Activated CD4-positive, alpha-beta memory T cell treated with anti-CD3 and anti-CD28 coated beads for 36 hours (primary cell): ENCODE results near the gene AFF3. TPM values are rescaled to one million over a fixed set of nuclear protein-coding genes. Genes with fewer than 3 reads are reported as not detected.
"Not testable (repeated sequence)": the region's sequence is repeated elsewhere in the genome, so short reads cannot be mapped to it uniquely, and the experiment has no call there.

ENCODE experiments used
- CTCF ChIA-PET: fragments of 350-600 bp; sonication (Branson Sonifier 250); formaldehyde crosslinking; loops from one replicate; lab custom pipeline; 2021; ENCODE audit warnings: antibody characterized with exemption, inconsistent platforms; lab: Charles Lee
- POLR2A ChIA-PET: fragments of 350-600 bp; sonication (Branson Sonifier 250); formaldehyde crosslinking; loops from one replicate; lab custom pipeline; 2021; ENCODE audit warnings: antibody characterized with exemption; lab: Charles Lee
- DNase-seq: peaks from one replicate; pipeline ENCODE4 v3.0.0-alpha.2; 2020
- H3K27ac Mint-ChIP-seq: one replicate; pipeline ENCODE4 v1.8.0; 2021; ENCODE audit warnings: mixed read lengths
- H3K27me3 Mint-ChIP-seq: one replicate; pipeline ENCODE4 v1.8.0; 2021; ENCODE audit warnings: mixed read lengths
- H3K36me3 Mint-ChIP-seq: one replicate; pipeline ENCODE4 v1.8.0; 2021; ENCODE audit warnings: mixed read lengths
- H3K4me1 Mint-ChIP-seq: one replicate; pipeline ENCODE4 v1.8.0; 2021; ENCODE audit warnings: low read depth, mixed read lengths
- H3K4me3 Mint-ChIP-seq: one replicate; pipeline ENCODE4 v1.8.0; 2021; ENCODE audit warnings: mild to moderate bottlenecking, mixed read lengths
- H3K9me3 Mint-ChIP-seq: one replicate; pipeline ENCODE4 v1.8.0; 2021; ENCODE audit warnings: mixed read lengths
- intact Hi-C: fragments of 100-400 bp; cut with micrococcal nuclease; formaldehyde crosslinking; loops from one replicate; pipeline ENCODE4 v1.15.1; 2023
- total RNA-seq, 2 experiments: library from RNA; stranded (reverse); gene quantifications; one replicate each; pipeline ENCODE4 v1.2.3, GENCODE V29; 2021

Gene AFF3
- total RNA-seq, 2 experiments from 2014 or later, result 0.22 to 0.59 TPM

DNA sequence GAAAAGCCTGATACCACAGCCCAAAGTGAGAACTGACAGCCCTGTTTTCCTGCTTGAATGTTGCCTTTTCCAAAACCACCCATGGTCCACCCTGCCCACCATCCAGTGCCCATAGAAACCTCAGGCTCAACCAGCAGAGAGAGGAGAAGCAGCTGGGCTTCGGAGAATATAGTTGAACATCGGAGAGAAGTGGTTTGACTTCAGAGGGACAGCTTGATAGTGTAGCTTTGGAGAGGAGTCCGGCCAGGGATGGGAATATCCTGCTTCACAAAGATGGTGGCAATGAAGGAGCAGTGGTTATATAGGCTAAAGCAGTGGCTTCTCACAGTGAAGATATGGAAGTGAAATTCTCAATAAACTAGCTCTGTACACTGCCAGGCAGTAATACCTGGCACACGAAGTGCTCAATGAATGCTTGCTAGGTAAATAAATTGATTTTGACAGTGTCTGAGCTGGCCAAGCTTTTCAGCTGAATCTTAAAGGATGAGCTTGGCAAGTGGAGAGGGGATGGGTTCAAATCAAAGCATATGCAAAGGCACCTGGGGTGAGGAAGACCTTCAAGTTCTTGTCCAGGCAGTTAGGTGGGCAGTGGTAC, 21.2 kb downstream of the AFF3 start:
- intact Hi-C loops, result no loop called here
- CTCF ChIA-PET, result no interaction called here

GRCh38 chr2:100119235-100119634, 23.2 kb downstream of the AFF3 start:
- H3K27ac Mint-ChIP-seq, result no peak overlapping the region
- H3K9me3 Mint-ChIP-seq, result peaks cover 16% of the 10 kb centered on the region
- ChIA-PET POLR2A (no interaction called here), CTCF (no interaction called here)
- intact Hi-C loops, result no loop called here
- H3K4me1 Mint-ChIP-seq, result peaks cover 3% of the 10 kb centered on the region
- peaks cover 4% of the 10 kb centered on the region for H3K27me3 Mint-ChIP-seq
- peaks cover 8% of the 10 kb centered on the region for H3K36me3 Mint-ChIP-seq
- no peak for DNase-seq
- no peak overlapping the region for H3K4me3 Mint-ChIP-seq

More for the DNA sequence above, 21.2 kb downstream of the AFF3 start:
- Mint-ChIP-seq H3K4me1 (no peaks in the 10 kb centered on the region), H3K27ac (no peak overlapping the region), H3K9me3 (peaks cover 13% of the 10 kb centered on the region), H3K36me3 (peaks cover 8% of the 10 kb centered on the region), H3K4me3 (no peak overlapping the region), H3K27me3 (peaks cover 2% of the 10 kb centered on the region)
- no peak for DNase-seq
- POLR2A ChIA-PET, result no interaction called here

DNA sequence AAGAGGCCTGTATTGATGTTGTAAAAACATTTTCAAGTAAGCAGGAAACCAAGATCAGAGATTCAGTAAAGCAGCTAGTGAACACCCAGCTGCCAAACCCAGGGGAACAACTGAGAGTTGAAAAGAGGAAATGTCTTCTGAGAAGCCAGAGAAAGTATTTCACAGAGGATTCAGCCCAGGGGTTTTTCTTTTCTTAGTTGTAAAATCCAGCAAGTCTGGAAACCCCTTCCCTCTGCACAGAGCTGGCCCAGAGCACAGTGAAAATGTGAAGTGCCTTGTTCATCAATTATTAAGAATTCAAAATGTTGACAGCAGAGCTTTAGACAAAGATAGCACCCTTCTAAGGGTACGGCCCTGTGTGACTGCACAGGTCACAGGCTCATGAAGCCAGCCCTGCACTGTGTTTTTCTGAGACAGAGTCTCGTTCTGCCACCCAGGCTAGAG, 28.4 kb downstream of the AFF3 start:
- no peak overlapping the region for H3K4me3 Mint-ChIP-seq
- H3K4me1 Mint-ChIP-seq, result peaks cover 9% of the 10 kb centered on the region
- DNase-seq, result no peak
- CTCF ChIA-PET, result no interaction called here
- H3K9me3 Mint-ChIP-seq, result peaks cover 16% of the 10 kb centered on the region
- peaks cover 8% of the 10 kb centered on the region for H3K36me3 Mint-ChIP-seq
- no peak overlapping the region for H3K27ac Mint-ChIP-seq
- POLR2A ChIA-PET, result no interaction called here
- intact Hi-C loops, result no loop called here
- H3K27me3 Mint-ChIP-seq, result peaks cover 3% of the 10 kb centered on the region

DNA sequence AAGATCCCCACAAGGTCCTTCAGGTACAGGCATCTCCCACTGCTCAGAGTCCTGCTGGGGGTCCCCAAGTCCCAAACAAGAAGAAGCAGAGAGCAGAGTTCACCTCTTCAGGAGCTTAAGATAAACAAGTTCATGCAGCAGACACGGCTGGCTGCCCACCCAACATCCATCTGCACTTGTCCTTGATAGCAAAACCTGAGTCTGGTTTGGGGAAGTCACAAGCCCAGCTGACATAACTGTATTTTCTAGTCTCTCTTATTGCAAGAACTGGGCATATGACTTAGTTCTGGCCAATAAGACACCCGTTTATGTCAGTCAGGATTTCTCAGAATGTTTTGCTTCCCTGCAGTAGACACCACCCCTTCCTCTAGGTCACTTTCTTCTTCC, 31.8 kb downstream of the AFF3 start:
- ChIA-PET CTCF (no interaction called here), POLR2A (no interaction called here)
- intact Hi-C loops, result no loop called here
- Mint-ChIP-seq H3K4me1 (peaks cover 10% of the 10 kb centered on the region), H3K27ac (no peak overlapping the region), H3K27me3 (peaks cover 23% of the 10 kb centered on the region), H3K36me3 (no peaks in the 10 kb centered on the region), H3K4me3 (no peak overlapping the region), H3K9me3 (no peaks in the 10 kb centered on the region)
- no peak for DNase-seq

- Mint-ChIP-seq H3K27ac (no peak overlapping the region), H3K36me3 (no peaks in the 10 kb centered on the region), H3K9me3 (no peaks in the 10 kb centered on the region), H3K27me3 (peaks cover 26% of the 10 kb centered on the region), H3K4me3 (no peak overlapping the region), H3K4me1 (peaks cover 14% of the 10 kb centered on the region)
- CTCF ChIA-PET, result no interaction called here
- DNase-seq, result no peak
- POLR2A ChIA-PET, result no interaction called here
- intact Hi-C loops, result no loop called here
Observed at GRCh38 chr2:100109986-100110613, 32.3 kb downstream of the AFF3 start.

- POLR2A ChIA-PET, DNase-seq, H3K9me3 Mint-ChIP-seq, H3K36me3 Mint-ChIP-seq, intact Hi-C loops, H3K27ac Mint-ChIP-seq, CTCF ChIA-PET, H3K4me1 Mint-ChIP-seq, H3K4me3 Mint-ChIP-seq: not testable (repeated sequence)
- H3K27me3 Mint-ChIP-seq, result peaks cover 25% of the 10 kb centered on the region
Observed at GRCh38 chr2:100108648-100109020, 33.8 kb downstream of the AFF3 start.

DNA sequence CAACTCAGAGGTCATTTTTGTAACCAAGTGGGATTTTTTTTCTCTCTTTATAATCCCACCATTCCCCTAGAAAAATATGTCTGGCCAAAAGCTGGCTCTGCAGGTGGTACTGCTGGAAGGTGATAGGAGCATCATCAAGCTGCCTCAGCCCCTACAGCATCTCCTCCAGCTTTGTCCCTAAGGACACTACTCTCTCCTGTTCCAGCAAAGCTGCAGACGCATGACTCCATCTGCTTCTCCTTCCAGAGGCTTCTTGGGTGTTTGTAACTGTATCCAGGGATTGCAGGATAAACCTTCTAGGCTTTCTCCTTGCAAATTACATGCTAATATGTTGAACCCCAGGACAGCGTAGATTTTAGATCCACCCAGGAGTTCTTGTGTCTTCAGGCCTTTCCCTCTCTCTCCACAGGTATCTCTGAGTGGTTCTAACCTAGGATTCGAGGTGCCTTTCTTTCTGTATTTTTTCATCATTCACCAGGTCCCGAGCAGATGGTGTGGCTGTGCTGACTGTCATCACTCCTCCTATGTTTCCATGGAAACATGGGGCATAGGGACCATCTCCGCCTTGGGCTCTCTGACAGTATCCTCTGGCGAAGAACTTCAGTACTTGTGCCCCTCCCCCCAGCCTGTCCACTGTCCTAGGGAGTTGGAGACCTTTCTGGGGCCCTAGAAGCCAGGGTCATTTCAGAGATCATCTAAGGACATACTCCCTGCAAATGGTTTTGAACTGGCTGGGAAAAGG, 34.3 kb downstream of the AFF3 start:
- H3K27ac Mint-ChIP-seq, result no peak overlapping the region
- H3K27me3 Mint-ChIP-seq, result peaks cover 26% of the 10 kb centered on the region
- POLR2A ChIA-PET, result no interaction called here
- H3K4me3 Mint-ChIP-seq, result no peak overlapping the region
- no peaks in the 10 kb centered on the region for H3K36me3 Mint-ChIP-seq
- no peaks in the 10 kb centered on the region for H3K9me3 Mint-ChIP-seq
- intact Hi-C loops, result no loop called here
- H3K4me1 Mint-ChIP-seq, result peaks cover 5% of the 10 kb centered on the region
- no peak for DNase-seq
- CTCF ChIA-PET, result no interaction called here

GRCh38 chr2:100107440-100107839, 35.0 kb downstream of the AFF3 start:
- ChIA-PET POLR2A (no interaction called here), CTCF (no interaction called here)
- H3K4me3 Mint-ChIP-seq, result no peak overlapping the region
- H3K4me1 Mint-ChIP-seq, result peaks cover 5% of the 10 kb centered on the region
- peaks cover 27% of the 10 kb centered on the region for H3K27me3 Mint-ChIP-seq
- no peaks in the 10 kb centered on the region for H3K9me3 Mint-ChIP-seq
- no peak for DNase-seq
- H3K27ac Mint-ChIP-seq, result no peak overlapping the region
- intact Hi-C loops, result no loop called here
- no peaks in the 10 kb centered on the region for H3K36me3 Mint-ChIP-seq

DNA sequence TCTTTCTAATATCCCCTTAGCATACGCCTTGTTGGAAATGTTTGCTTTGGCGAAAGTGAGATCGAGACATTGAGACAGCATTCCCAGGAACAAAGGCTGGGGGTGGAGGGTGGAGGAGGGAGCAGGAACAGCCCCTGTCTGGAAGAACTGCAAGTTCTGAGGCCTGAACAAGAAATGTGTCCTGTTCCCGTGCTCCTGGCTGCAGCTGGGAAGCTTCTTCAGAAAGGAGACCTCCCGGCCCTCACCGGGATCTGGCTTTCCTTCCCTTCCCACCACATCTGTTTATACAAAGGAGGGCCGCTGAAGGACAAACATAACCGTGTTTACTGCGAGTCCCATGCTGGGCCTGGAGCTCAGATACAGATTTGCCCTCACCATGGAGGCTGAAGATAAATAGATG, 35.9 kb downstream of the AFF3 start:
- H3K27me3 Mint-ChIP-seq, result peaks cover 27% of the 10 kb centered on the region
- DNase-seq, result no peak
- CTCF ChIA-PET, result no interaction called here
- H3K27ac Mint-ChIP-seq, result no peak overlapping the region
- H3K4me1 Mint-ChIP-seq, result peaks cover 5% of the 10 kb centered on the region
- H3K36me3 Mint-ChIP-seq, result no peaks in the 10 kb centered on the region
- no peak overlapping the region for H3K4me3 Mint-ChIP-seq
- POLR2A ChIA-PET, result no interaction called here
- intact Hi-C loops, result no loop called here
- H3K9me3 Mint-ChIP-seq, result no peaks in the 10 kb centered on the region

DNA sequence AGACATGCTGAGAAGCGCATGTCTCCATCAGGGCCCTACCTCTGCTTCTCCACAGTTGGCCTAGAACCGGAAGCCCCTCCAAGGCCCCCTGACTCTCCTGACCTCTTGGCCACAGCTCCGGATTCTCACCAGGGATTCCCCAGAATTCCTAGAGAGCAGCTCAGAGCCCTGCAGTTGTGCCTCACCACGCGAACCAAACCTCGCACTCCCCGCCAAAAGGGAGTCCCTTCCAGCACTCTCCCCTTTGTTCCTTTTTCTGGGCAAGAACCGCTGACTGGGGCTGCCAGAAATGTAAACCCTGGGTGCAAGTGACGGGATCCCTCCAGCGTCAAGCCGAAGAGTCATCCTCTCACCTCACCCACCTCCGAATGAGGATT, 36.7 kb downstream of the AFF3 start:
- Mint-ChIP-seq H3K9me3 (no peaks in the 10 kb centered on the region), H3K36me3 (no peaks in the 10 kb centered on the region), H3K27me3 (peaks cover 27% of the 10 kb centered on the region), H3K27ac (no peak overlapping the region), H3K4me3 (peak overlapping the region; percentile 64), H3K4me1 (peaks cover 5% of the 10 kb centered on the region)
- intact Hi-C loops, result no loop called here
- DNase-seq, result no peak
- ChIA-PET CTCF (no interaction called here), POLR2A (no interaction called here)

- no peak for DNase-seq
- Mint-ChIP-seq H3K27ac (no peak overlapping the region), H3K36me3 (no peaks in the 10 kb centered on the region), H3K27me3 (peaks cover 27% of the 10 kb centered on the region), H3K4me3 (peak overlapping the region; percentile 64), H3K9me3 (no peaks in the 10 kb centered on the region), H3K4me1 (peaks cover 5% of the 10 kb centered on the region)
- intact Hi-C loops, result no loop called here
- ChIA-PET POLR2A (no interaction called here), CTCF (no interaction called here)
Observed at GRCh38 chr2:100104718-100105677, 37.4 kb downstream of the AFF3 start.

- H3K4me3 Mint-ChIP-seq, H3K4me1 Mint-ChIP-seq, CTCF ChIA-PET, POLR2A ChIA-PET, DNase-seq, H3K36me3 Mint-ChIP-seq, H3K27ac Mint-ChIP-seq, intact Hi-C loops, H3K9me3 Mint-ChIP-seq: not testable (repeated sequence)
- peaks cover 25% of the 10 kb centered on the region for H3K27me3 Mint-ChIP-seq
Observed at GRCh38 chr2:100104265-100104664, 38.1 kb downstream of the AFF3 start.
